DND-41 (cell line): ENCODE results near the gene PTGIR.

Experiments
- ATAC-seq: fragments of 200-7000 bp; cut with Tn5 transposase; 3 replicates; pipeline ENCODE4 v1.9.1; 2021; ENCODE audit warnings: low read depth; ENCODE audit not compliant: insufficient read depth
- DNase-seq: peaks from one replicate; pipeline ENCODE4 v3.0.0-alpha.2; 2020
- H2AFZ ChIP-seq: 2 replicates; pipeline ENCODE4 v1.6.0; 2012; ENCODE audit warnings: low read depth, low read length
- H3K27ac ChIP-seq: 2 replicates; pipeline ENCODE4 v1.5.1; 2012; ENCODE audit warnings: low read length, inconsistent platforms
- H3K27me3 ChIP-seq: fragments of 200-600 bp; sonication (generic); 2 replicates; pipeline ENCODE4 v1.6.0; 2012; ENCODE audit warnings: low read length, mild to moderate bottlenecking, inconsistent platforms; ENCODE audit not compliant: insufficient read depth, poor library complexity
- H3K36me3 ChIP-seq: 2 replicates; pipeline ENCODE4 v1.5.1; 2012; ENCODE audit warnings: low read length, inconsistent platforms; ENCODE audit not compliant: insufficient read depth
- H3K4me1 ChIP-seq: 2 replicates; pipeline ENCODE4 v1.5.1; 2012; ENCODE audit warnings: mild to moderate bottlenecking, low read length; ENCODE audit not compliant: insufficient read depth
- H3K4me2 ChIP-seq: 2 replicates; pipeline ENCODE4 v1.6.0; 2012; ENCODE audit warnings: mild to moderate bottlenecking, moderate library complexity, low read length, inconsistent platforms; ENCODE audit not compliant: insufficient read depth
- H3K4me3 ChIP-seq, 2 experiments: fragments of 200-600 bp in 1 of 2; shearing (Covaris generic) in 1 of 2; 2 replicates each; pipeline ENCODE4 v1.5.1; 2012 to 2016; ENCODE audit warnings: inconsistent platforms in 2 of 2, low read length in 2 of 2, mild to moderate bottlenecking in 2 of 2, low read depth in 1 of 2, moderate library complexity in 1 of 2
- H3K79me2 ChIP-seq: 2 replicates; pipeline ENCODE4 v1.6.0; 2012; ENCODE audit warnings: low read length, inconsistent platforms; ENCODE audit not compliant: insufficient read depth
- H3K9ac ChIP-seq: 2 replicates; pipeline ENCODE4 v1.6.0; 2012; ENCODE audit warnings: low read depth, mild to moderate bottlenecking, inconsistent platforms, low read length, moderate library complexity
- H3K9me3 ChIP-seq: 2 replicates; pipeline ENCODE4 v1.5.1; 2012; ENCODE audit warnings: low read length, moderate library complexity, mild to moderate bottlenecking, inconsistent platforms; ENCODE audit not compliant: insufficient read depth, severe bottlenecking
- H4K20me1 ChIP-seq: 2 replicates; pipeline ENCODE4 v1.6.0; 2012; ENCODE audit warnings: low read length; ENCODE audit not compliant: insufficient read depth
- CTCF ChIP-seq: IDR thresholded peaks from 2 replicates; pipeline ENCODE4 v1.5.1; 2012; ENCODE audit warnings: borderline replicate concordance, low read length, moderate library complexity, mild to moderate bottlenecking; ENCODE audit not compliant: poor library complexity, severe bottlenecking; ENCODE audit errors: extremely low read depth
- EZH2 ChIP-seq: IDR thresholded peaks from 3 replicates; pipeline ENCODE4 v1.6.1; 2012; ENCODE audit warnings: borderline replicate concordance, low read depth, mild to moderate bottlenecking, moderate library complexity, low read length, inconsistent platforms; ENCODE audit not compliant: severe bottlenecking

Gene PTGIR

GRCh38 chr19:46616631-46617322, 8.1 kb downstream of the PTGIR start:
- peaks cover 41% of the 10 kb centered on the region for H3K4me1 ChIP-seq
- DNase-seq (peak; percentile 67), ATAC-seq (peak; percentile 44)
- H3K9me3 ChIP-seq, result no peaks in the 10 kb centered on the region
- no peaks in the 10 kb centered on the region; the same call in 1 of the 2 replicates for H4K20me1 ChIP-seq
- H3K9ac ChIP-seq, result no peak overlapping the region
- H2AFZ ChIP-seq, result no peak overlapping the region
- H3K4me2 ChIP-seq, result peak overlapping the region; percentile 30
- no peaks in the 10 kb centered on the region for H3K79me2 ChIP-seq
- H3K36me3 ChIP-seq, result no peaks in the 10 kb centered on the region
- peak; percentile 43 for TF ChIP-seq CTCF
- no peak for TF ChIP-seq EZH2
- peak overlapping the region; percentile 37 for H3K27ac ChIP-seq
- no peaks in the 10 kb centered on the region for H3K27me3 ChIP-seq
- no peak overlapping the region for H3K4me3 ChIP-seq

- H4K20me1 ChIP-seq, result no peaks in the 10 kb centered on the region; the same call in 1 of the 2 replicates
- DNase-seq, result no peak
- H3K4me3 ChIP-seq, result no peak overlapping the region
- H3K27me3 ChIP-seq, result no peaks in the 10 kb centered on the region
- peak overlapping the region; percentile 6; the same call in 1 of the 2 replicates for H3K4me2 ChIP-seq
- H3K4me1 ChIP-seq, result peaks cover 50% of the 10 kb centered on the region
- H3K79me2 ChIP-seq, result no peaks in the 10 kb centered on the region
- TF ChIP-seq EZH2 (no peak), CTCF (no peak)
- H3K9ac ChIP-seq, result no peak overlapping the region
- no peak for ATAC-seq
- no peaks in the 10 kb centered on the region for H3K36me3 ChIP-seq
- H3K9me3 ChIP-seq, result no peaks in the 10 kb centered on the region
- no peak overlapping the region for H2AFZ ChIP-seq
- H3K27ac ChIP-seq, result 0 out of 2 replicates have a peak overlapping the region, but pooled peaks have one; percentile 3
Measured at GRCh38 chr19:46615966-46616365, 8.9 kb downstream of the PTGIR start.

- Histone ChIP-seq H2AFZ (no peak overlapping the region), H3K4me1 (peaks cover 46% of the 10 kb centered on the region), H3K4me2 (no peak overlapping the region)
Measured at GRCh38 chr19:46614114-46614722, 10.7 kb downstream of the PTGIR start.

More at GRCh38 chr19:46614114-46614722, 10.7 kb downstream of the PTGIR start:
- H3K27me3 ChIP-seq, result no peaks in the 10 kb centered on the region
- peaks cover 9% of the 10 kb centered on the region for H4K20me1 ChIP-seq
- H3K79me2 ChIP-seq, result no peaks in the 10 kb centered on the region
- no peaks in the 10 kb centered on the region for H3K9me3 ChIP-seq
- H3K27ac ChIP-seq, result no peak overlapping the region
- no peak overlapping the region for H3K9ac ChIP-seq
- ATAC-seq, result peak; percentile 64
- H3K36me3 ChIP-seq, result peaks cover 14% of the 10 kb centered on the region
- TF ChIP-seq CTCF (peak; percentile 89), EZH2 (no peak)
- peak; percentile 79 for DNase-seq
- H3K4me3 ChIP-seq, result no peak overlapping the region
